Activated CD4-positive, alpha-beta memory T cell treated with anti-CD3 and anti-CD28 coated beads for 36 hours (primary cell): ENCODE results near the gene TCF3. TPM values are rescaled to one million over a fixed set of nuclear protein-coding genes. Genes with fewer than 3 reads are reported as not detected.

Experiments used
- CTCF ChIA-PET: fragments of 350-600 bp; sonication (Branson Sonifier 250); formaldehyde crosslinking; loops from one replicate; lab custom pipeline; 2021; ENCODE audit warnings: antibody characterized with exemption, inconsistent platforms; lab: Charles Lee
- POLR2A ChIA-PET: fragments of 350-600 bp; sonication (Branson Sonifier 250); formaldehyde crosslinking; loops from one replicate; lab custom pipeline; 2021; ENCODE audit warnings: antibody characterized with exemption; lab: Charles Lee
- DNase-seq: peaks from one replicate; pipeline ENCODE4 v3.0.0-alpha.2; 2020
- H3K27ac Mint-ChIP-seq: one replicate; pipeline ENCODE4 v1.8.0; 2021; ENCODE audit warnings: mixed read lengths
- H3K27me3 Mint-ChIP-seq: one replicate; pipeline ENCODE4 v1.8.0; 2021; ENCODE audit warnings: mixed read lengths
- H3K36me3 Mint-ChIP-seq: one replicate; pipeline ENCODE4 v1.8.0; 2021; ENCODE audit warnings: mixed read lengths
- H3K4me1 Mint-ChIP-seq: one replicate; pipeline ENCODE4 v1.8.0; 2021; ENCODE audit warnings: low read depth, mixed read lengths
- H3K4me3 Mint-ChIP-seq: one replicate; pipeline ENCODE4 v1.8.0; 2021; ENCODE audit warnings: mild to moderate bottlenecking, mixed read lengths
- H3K9me3 Mint-ChIP-seq: one replicate; pipeline ENCODE4 v1.8.0; 2021; ENCODE audit warnings: mixed read lengths
- intact Hi-C: fragments of 100-400 bp; cut with micrococcal nuclease; formaldehyde crosslinking; loops from one replicate; pipeline ENCODE4 v1.15.1; 2023
- total RNA-seq, 2 experiments: library from RNA; stranded (reverse); gene quantifications; one replicate each; pipeline ENCODE4 v1.2.3, GENCODE V29; 2021

TCF3 gene
- total RNA-seq, 2 experiments from 2014 or later = 88.9 to 95.5 TPM

GRCh38 chr19:1634242-1634937 is 18.0 kb downstream of the TCF3 start:
- no peak overlapping the region for H3K27ac Mint-ChIP-seq
- intact Hi-C loops = no loop called here
- H3K36me3 Mint-ChIP-seq = peaks cover 17% of the 10 kb centered on the region
- H3K27me3 Mint-ChIP-seq = no peaks in the 10 kb centered on the region
- no peaks in the 10 kb centered on the region for H3K4me1 Mint-ChIP-seq
- no peak for DNase-seq
- ChIA-PET POLR2A (no interaction called here), CTCF (interaction anchor here (0.8 kb wide), 1 partner anchor 38 kb away, joined by 4 read pairs; no protein-coding TSS in a partner anchor)
- no peak overlapping the region for H3K4me3 Mint-ChIP-seq
- no peaks in the 10 kb centered on the region for H3K9me3 Mint-ChIP-seq

GRCh38 chr19:1633269-1633826 is 19.1 kb downstream of the TCF3 start:
- ChIA-PET POLR2A (no interaction called here), CTCF (no interaction called here)
- Mint-ChIP-seq H3K9me3 (no peaks in the 10 kb centered on the region), H3K4me3 (no peak overlapping the region), H3K4me1 (no peaks in the 10 kb centered on the region), H3K27ac (no peak overlapping the region), H3K36me3 (peaks cover 9% of the 10 kb centered on the region), H3K27me3 (no peaks in the 10 kb centered on the region)
- DNase-seq = no peak
- intact Hi-C loops = no loop called here

DNA sequence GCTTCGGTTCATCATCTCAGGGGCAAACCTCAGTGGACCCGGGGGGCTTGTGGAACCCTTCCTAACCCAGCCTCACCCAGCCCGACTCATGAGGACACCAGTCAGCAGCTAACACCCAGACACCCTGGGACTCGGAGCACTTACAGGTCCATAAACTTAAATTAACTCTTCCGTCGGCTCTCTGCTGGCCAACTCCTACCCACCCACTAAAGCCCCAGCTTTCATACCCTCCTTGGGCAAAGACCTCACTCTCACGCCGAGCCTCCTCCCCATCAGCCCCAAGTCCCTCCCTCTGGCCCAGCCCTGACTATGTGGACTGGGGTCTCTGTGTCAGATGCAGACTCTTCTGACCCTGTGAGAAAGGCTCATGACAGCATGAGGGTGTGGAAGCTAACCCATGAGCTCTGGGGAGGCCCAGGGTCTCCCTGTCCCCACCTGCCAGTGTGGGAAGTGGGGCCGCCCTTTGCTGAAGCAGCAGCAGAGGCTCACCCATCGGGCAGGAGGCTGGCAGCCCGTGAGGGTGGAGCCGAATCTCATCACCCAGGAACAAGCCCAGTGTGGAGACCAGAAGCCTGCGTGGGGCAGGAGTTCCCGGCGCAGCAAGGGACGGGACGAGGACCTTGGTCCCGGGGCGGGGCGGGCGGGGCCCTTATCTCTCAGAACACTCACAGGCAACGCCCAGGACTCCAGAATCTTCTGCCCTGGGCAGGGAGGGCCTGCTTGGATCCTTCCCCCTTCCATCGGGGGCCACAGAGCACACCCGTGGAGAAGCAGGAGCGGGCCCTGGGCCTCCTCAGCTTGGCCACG is 19.8 kb downstream of the TCF3 start:
- POLR2A ChIA-PET = no interaction called here
- H3K4me3 Mint-ChIP-seq = no peak overlapping the region
- intact Hi-C loops = no loop called here
- DNase-seq = no peak
- CTCF ChIA-PET = no interaction called here
- H3K36me3 Mint-ChIP-seq = peaks cover 8% of the 10 kb centered on the region
- H3K4me1 Mint-ChIP-seq = no peaks in the 10 kb centered on the region
- H3K27me3 Mint-ChIP-seq = no peaks in the 10 kb centered on the region
- no peaks in the 10 kb centered on the region for H3K9me3 Mint-ChIP-seq
- H3K27ac Mint-ChIP-seq = no peak overlapping the region

DNA sequence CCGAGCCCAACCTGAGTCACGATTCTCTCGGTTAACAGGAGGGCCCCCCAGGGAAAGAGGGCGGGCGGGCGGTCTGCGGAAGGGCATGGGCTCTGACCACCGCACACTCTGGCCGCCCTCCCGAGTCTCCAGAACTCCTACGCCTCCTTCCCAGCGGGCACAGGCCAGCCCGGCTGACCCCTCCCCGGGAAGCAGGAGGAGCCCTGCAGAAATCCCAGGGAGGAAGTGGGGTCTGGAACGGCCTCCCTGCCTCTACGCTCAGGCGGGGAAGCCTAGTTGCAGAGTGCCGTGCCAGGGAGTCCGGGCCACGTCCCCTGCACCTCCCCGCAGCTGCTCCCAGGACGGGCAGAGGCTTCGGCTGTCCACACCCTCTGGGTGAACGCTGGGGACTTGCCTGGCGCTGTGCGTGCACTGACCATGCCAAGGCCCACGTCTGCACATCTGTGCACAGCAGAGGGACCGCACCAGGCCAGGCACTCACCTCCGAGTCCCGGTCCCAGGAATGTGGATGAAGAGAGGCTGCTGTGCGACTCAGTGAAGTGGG is 20.8 kb downstream of the TCF3 start:
- no peak overlapping the region for H3K27ac Mint-ChIP-seq
- no peaks in the 10 kb centered on the region for H3K4me1 Mint-ChIP-seq
- intact Hi-C loops = no loop called here
- CTCF ChIA-PET = no interaction called here
- H3K36me3 Mint-ChIP-seq = peaks cover 8% of the 10 kb centered on the region
- no peaks in the 10 kb centered on the region for H3K9me3 Mint-ChIP-seq
- H3K27me3 Mint-ChIP-seq = no peaks in the 10 kb centered on the region
- no peak for DNase-seq
- POLR2A ChIA-PET = no interaction called here
- H3K4me3 Mint-ChIP-seq = no peak overlapping the region

- DNase-seq = no peak
- intact Hi-C loops = no loop called here
- Mint-ChIP-seq H3K36me3 (peaks cover 10% of the 10 kb centered on the region), H3K4me3 (no peak overlapping the region), H3K27me3 (no peaks in the 10 kb centered on the region), H3K4me1 (no peaks in the 10 kb centered on the region), H3K9me3 (no peaks in the 10 kb centered on the region), H3K27ac (no peak overlapping the region)
- ChIA-PET CTCF (no interaction called here), POLR2A (no interaction called here)
Observed at GRCh38 chr19:1630811-1631210, 21.6 kb downstream of the TCF3 start.

DNA sequence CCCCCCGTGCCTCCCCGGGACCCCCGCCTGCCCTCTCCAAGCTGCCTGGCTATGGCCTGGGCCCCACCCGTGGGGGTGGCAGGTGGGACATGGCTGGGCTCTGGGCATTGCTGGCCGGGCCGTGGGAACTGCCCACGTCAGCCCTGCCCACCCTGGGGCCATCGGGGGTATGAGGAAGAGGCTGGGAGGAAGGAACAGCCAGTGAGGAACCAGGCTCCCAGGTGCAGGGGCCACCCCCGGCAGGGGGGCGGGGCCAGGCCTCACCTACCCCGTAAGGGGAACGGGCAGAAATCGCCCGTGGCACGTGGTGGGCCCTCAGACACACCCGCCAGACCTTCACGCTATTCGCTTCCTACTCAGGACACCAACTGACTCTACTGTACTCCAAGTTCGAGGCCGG is 22.4 kb downstream of the TCF3 start:
- H3K4me1 Mint-ChIP-seq = no peaks in the 10 kb centered on the region
- H3K27ac Mint-ChIP-seq = no peak overlapping the region
- DNase-seq = no peak
- H3K4me3 Mint-ChIP-seq = no peak overlapping the region
- POLR2A ChIA-PET = no interaction called here
- no peaks in the 10 kb centered on the region for H3K9me3 Mint-ChIP-seq
- intact Hi-C loops = no loop called here
- peaks cover 4% of the 10 kb centered on the region for H3K36me3 Mint-ChIP-seq
- CTCF ChIA-PET = no interaction called here
- no peaks in the 10 kb centered on the region for H3K27me3 Mint-ChIP-seq

- intact Hi-C loops = no loop called here
- Mint-ChIP-seq H3K36me3 (peaks cover 8% of the 10 kb centered on the region), H3K27me3 (no peaks in the 10 kb centered on the region), H3K27ac (no peak overlapping the region), H3K4me1 (no peaks in the 10 kb centered on the region), H3K4me3 (no peak overlapping the region), H3K9me3 (no peaks in the 10 kb centered on the region)
- ChIA-PET POLR2A (no interaction called here), CTCF (no interaction called here)
- no peak for DNase-seq
Observed at GRCh38 chr19:1629256-1629808, 23.1 kb downstream of the TCF3 start.

DNA sequence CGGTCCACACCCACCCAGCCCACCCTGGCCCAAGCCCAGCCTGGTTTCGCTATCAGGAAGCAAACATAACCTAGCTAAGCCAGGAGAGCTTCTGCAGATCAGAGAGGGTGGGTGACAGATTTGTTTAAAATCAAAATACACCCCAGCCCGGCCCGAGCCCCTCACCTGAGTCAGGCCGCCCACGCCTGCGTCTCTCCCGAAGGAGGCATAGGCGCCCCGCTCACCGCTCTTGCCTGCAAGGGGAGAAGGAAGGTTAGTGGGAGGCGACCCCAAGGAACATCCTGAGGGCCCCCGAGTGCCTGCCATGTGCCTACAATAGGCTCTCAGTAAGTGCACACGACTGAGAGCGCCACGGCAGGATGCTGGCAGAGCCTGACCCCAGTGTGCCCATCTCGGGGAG is 25.2 kb downstream of the TCF3 start:
- CTCF ChIA-PET = interaction anchor here (0.6 kb wide), 1 partner anchor 43 kb away, joined by 3 read pairs; no protein-coding TSS in a partner anchor
- DNase-seq = no peak
- no peak overlapping the region for H3K27ac Mint-ChIP-seq
- H3K9me3 Mint-ChIP-seq = no peaks in the 10 kb centered on the region
- H3K4me3 Mint-ChIP-seq = no peak overlapping the region
- POLR2A ChIA-PET = no interaction called here
- H3K4me1 Mint-ChIP-seq = no peaks in the 10 kb centered on the region
- peaks cover 8% of the 10 kb centered on the region for H3K36me3 Mint-ChIP-seq
- intact Hi-C loops = no loop called here
- H3K27me3 Mint-ChIP-seq = no peaks in the 10 kb centered on the region

- Mint-ChIP-seq H3K36me3 (peaks cover 8% of the 10 kb centered on the region), H3K27ac (no peak overlapping the region), H3K9me3 (no peaks in the 10 kb centered on the region), H3K4me3 (no peak overlapping the region), H3K27me3 (no peaks in the 10 kb centered on the region), H3K4me1 (no peaks in the 10 kb centered on the region)
- DNase-seq = no peak
- CTCF ChIA-PET = interaction anchor here (0.6 kb wide), 1 partner anchor 44 kb away, joined by 3 read pairs; no protein-coding TSS in a partner anchor
- intact Hi-C loops = no loop called here
- POLR2A ChIA-PET = no interaction called here
Observed at GRCh38 chr19:1626417-1627010, 25.9 kb downstream of the TCF3 start.

DNA sequence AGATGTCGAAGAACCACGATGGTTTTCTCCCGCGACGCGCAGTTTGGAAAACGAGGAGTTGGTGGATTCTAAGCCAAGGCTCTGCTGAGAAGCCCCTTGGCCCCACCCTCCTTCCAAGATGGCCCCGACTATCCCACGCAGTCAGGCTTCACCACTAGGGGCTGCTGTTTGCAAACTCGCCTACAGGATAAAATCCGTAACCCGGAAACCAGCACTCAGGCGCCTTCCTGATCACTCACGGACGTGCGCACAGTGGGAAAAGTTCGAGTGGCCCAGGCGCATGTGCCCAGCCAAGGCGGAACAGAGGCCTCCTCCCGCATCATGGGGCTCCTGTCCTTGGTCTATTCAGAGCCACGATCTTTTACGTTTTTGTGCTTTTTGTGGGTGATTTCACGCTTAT is 28.0 kb downstream of the TCF3 start:
- Mint-ChIP-seq H3K36me3 (peaks cover 8% of the 10 kb centered on the region), H3K4me1 (no peaks in the 10 kb centered on the region), H3K27ac (no peak overlapping the region), H3K9me3 (no peaks in the 10 kb centered on the region), H3K4me3 (no peak overlapping the region), H3K27me3 (no peaks in the 10 kb centered on the region)
- intact Hi-C loops = no loop called here
- ChIA-PET POLR2A (no interaction called here), CTCF (interaction anchor here (0.8 to 1.8 kb wide), 3 partner anchors 16 to 48 kb away, joined by 3 to 4 read pairs (median 4); partner anchors contain the start of gene MBD3)
- DNase-seq = peak; percentile 65

DNA sequence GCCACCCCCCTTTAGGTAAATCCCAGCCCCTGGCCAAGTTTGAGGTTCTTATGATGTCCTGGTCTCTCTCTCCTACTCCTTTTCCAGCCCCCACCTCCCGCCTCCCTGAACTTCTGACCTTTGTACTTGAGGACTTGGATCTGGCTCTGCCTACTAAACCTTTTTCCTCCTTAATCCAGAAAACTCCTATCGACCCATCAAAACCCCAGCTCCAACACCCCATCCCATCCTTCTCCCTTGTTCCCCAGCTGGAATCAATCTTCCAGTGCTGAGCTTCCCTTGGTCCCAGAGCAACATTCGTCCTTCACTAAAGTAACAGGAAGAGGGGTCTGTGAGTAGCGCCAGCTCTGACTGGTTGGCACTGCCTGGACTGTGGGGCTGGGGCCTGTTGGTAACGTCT is 29.9 kb downstream of the TCF3 start:
- peaks cover 5% of the 10 kb centered on the region for H3K4me1 Mint-ChIP-seq
- H3K4me3 Mint-ChIP-seq = no peak overlapping the region
- DNase-seq = no peak
- CTCF ChIA-PET = no interaction called here
- H3K27ac Mint-ChIP-seq = no peak overlapping the region
- no peaks in the 10 kb centered on the region for H3K9me3 Mint-ChIP-seq
- intact Hi-C loops = no loop called here
- no peaks in the 10 kb centered on the region for H3K27me3 Mint-ChIP-seq
- POLR2A ChIA-PET = no interaction called here
- peaks cover 13% of the 10 kb centered on the region for H3K36me3 Mint-ChIP-seq

DNA sequence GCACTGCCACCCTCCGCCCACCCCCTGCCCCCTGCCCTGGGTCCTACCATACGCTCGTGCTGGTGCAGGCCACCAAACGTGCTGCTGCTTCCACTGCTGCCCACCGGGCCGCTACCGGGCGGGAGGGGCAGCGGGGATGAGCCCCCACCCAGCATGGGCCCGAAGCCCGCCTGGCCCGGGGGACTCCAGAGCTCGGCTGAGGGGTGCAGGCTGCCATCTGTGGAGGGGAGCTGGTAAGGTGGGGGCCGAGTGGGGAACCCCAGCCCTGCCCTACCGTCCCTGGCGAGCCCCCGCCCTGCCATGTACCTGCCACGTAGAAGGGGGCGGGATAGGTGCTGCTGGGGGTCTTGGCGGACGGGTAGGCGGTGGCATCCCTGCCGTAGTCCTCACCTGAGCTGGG is 30.4 kb downstream of the TCF3 start:
- intact Hi-C loops = no loop called here
- DNase-seq = no peak
- H3K4me1 Mint-ChIP-seq = peaks cover 10% of the 10 kb centered on the region
- no peaks in the 10 kb centered on the region for H3K9me3 Mint-ChIP-seq
- ChIA-PET CTCF (interaction anchor here (0.7 kb wide), 1 partner anchor 51 kb away, joined by 3 read pairs; no protein-coding TSS in a partner anchor), POLR2A (no interaction called here)
- H3K27me3 Mint-ChIP-seq = no peaks in the 10 kb centered on the region
- no peak overlapping the region for H3K4me3 Mint-ChIP-seq
- H3K27ac Mint-ChIP-seq = no peak overlapping the region
- H3K36me3 Mint-ChIP-seq = peaks cover 13% of the 10 kb centered on the region
